HCT116 (cell line): ENCODE data around the gene CHRNA4. TPM values are rescaled to one million over a fixed set of nuclear protein-coding genes. Genes with fewer than 3 reads are reported as not detected.

Source experiments
- ATAC-seq: fragments of 200-7000 bp; cut with Tn5 transposase; 2 replicates; pipeline ENCODE4 v1.9.1; 2020; ENCODE audit warnings: mild to moderate bottlenecking, moderate library complexity
- BruUV-seq: library from RNA; stranded (reverse); fragments of 400-500 nt; replicated peaks from 2 replicates; lab custom pipeline; 2021; lab: Mats Ljungman, UMichigan
- CTCF ChIA-PET: fragments of 300-600 bp; sonication (Branson Sonifier 250); formaldehyde crosslinking; loops from one replicate; lab custom pipeline; 2021; ENCODE audit warnings: antibody characterized with exemption; lab: Charles Lee
- POLR2A ChIA-PET: fragments of 300-600, 350-600 bp; sonication (Branson Sonifier 250); formaldehyde crosslinking; loops from one replicate; lab custom pipeline; 2021; ENCODE audit warnings: antibody characterized with exemption; lab: Charles Lee
- RAD21 ChIA-PET, 2 experiments: fragments of 300-600 bp; sonication (Branson Sonifier 250); formaldehyde crosslinking; loops; one replicate each; lab custom pipeline; 2023; ENCODE audit warnings: low total read pairs in 2 of 2; ENCODE audit not compliant: uncharacterized antibody in 2 of 2, unreplicated experiment in 2 of 2, low non-redundant PET in 1 of 2; lab: Charles Lee
- DNase-seq: peaks from one replicate; pipeline ENCODE4 v3.0.0-alpha.2; 2010; ENCODE audit warnings: low read depth, low spot score
- H2AFZ ChIP-seq: fragments of 200-600 bp; shearing (Covaris generic), sonication (generic); 2 replicates; pipeline ENCODE4 v1.6.1; 2017; ENCODE audit warnings: low read depth, mixed run types, mixed read lengths, antibody characterized with exemption, low read length; ENCODE audit not compliant: poor library complexity, severe bottlenecking
- H3K27ac ChIP-seq: 2 replicates; pipeline ENCODE4 v1.5.1; 2012; ENCODE audit warnings: low read depth, low read length
- H3K27me3 ChIP-seq: fragments of 200-600 bp; sonication (generic); 2 replicates; pipeline ENCODE4 v1.6.1; 2016; ENCODE audit warnings: mixed run types, low read length, mixed read lengths; ENCODE audit not compliant: insufficient read depth
- H3K36me3 ChIP-seq, 2 experiments: fragments of 200-500 bp in 1 of 2; fragments of 200-600 bp in 1 of 2; sonication (Bioruptor generic) in 1 of 2; sonication (generic) in 1 of 2; 2 replicates each; pipeline versions ENCODE4 v1.5.1 to v1.6.1; 2014 to 2016; ENCODE audit warnings: low read length in 2 of 2, inconsistent platforms in 1 of 2, mixed read lengths in 1 of 2, mixed run types in 1 of 2; ENCODE audit not compliant: insufficient read depth in 2 of 2, control insufficient read depth in 1 of 2
- H3K4me1 ChIP-seq, 2 experiments: fragments of 200-600 bp in 1 of 2; sonication (generic) in 1 of 2; 2 replicates each; pipeline versions ENCODE4 v1.5.1 to v1.6.1; 2012 to 2017; ENCODE audit warnings: low read length in 2 of 2, inconsistent platforms in 1 of 2, mild to moderate bottlenecking in 1 of 2, mixed read lengths in 1 of 2, mixed run types in 1 of 2, moderate library complexity in 1 of 2; ENCODE audit not compliant: insufficient read depth in 2 of 2, control insufficient read depth in 1 of 2
- H3K4me2 ChIP-seq: fragments of 200-600 bp; sonication (generic); 2 replicates; pipeline ENCODE4 v1.6.1; 2017; ENCODE audit warnings: mixed run types, low read length, mixed read lengths
- H3K4me3 ChIP-seq, 2 experiments: fragments of 200-600 bp in 1 of 2; sonication (generic) in 1 of 2; replicated peaks in 1 of 2; 2 replicates each; pipeline ENCODE4 v1.5.1; 2011 to 2016; ENCODE audit warnings: low read length in 2 of 2, control low read depth in 1 of 2, low read depth in 1 of 2, mild to moderate bottlenecking in 1 of 2, mixed read lengths in 1 of 2, mixed run types in 1 of 2
- H3K79me2 ChIP-seq: fragments of 200-600 bp; sonication (generic); 2 replicates; pipeline ENCODE4 v1.6.1; 2017; ENCODE audit warnings: mild to moderate bottlenecking, mixed run types, low read length, moderate library complexity, mixed read lengths; ENCODE audit not compliant: insufficient read depth
- H3K9ac ChIP-seq: fragments of 200-600 bp; sonication (generic); 2 replicates; pipeline ENCODE4 v1.6.1; 2016; ENCODE audit warnings: low read length, mixed read lengths
- H3K9me2 ChIP-seq: fragments of 200-600 bp; sonication (generic), shearing (Covaris generic); 2 replicates; pipeline ENCODE4 v1.6.1; 2017; ENCODE audit warnings: mixed run types, mild to moderate bottlenecking, moderate library complexity; ENCODE audit not compliant: insufficient read depth
- H3K9me3 ChIP-seq, 2 experiments: fragments of 200-500 bp in 1 of 2; fragments of 200-600 bp in 1 of 2; sonication (Bioruptor generic) in 1 of 2; sonication (generic) in 1 of 2; 2 replicates each; pipeline ENCODE4 v1.6.1; 2014 to 2017; ENCODE audit warnings: low read length in 2 of 2, mixed read lengths in 2 of 2, inconsistent platforms in 1 of 2, low read depth in 1 of 2, mild to moderate bottlenecking in 1 of 2, mixed run types in 1 of 2, moderate library complexity in 1 of 2; ENCODE audit not compliant: control insufficient read depth in 1 of 2, insufficient read depth in 1 of 2
- H4K20me1 ChIP-seq: fragments of 200-600 bp; sonication (generic), shearing (Covaris generic); 2 replicates; pipeline ENCODE4 v1.6.1; 2017; ENCODE audit warnings: mixed run types, mild to moderate bottlenecking, moderate library complexity; ENCODE audit not compliant: insufficient read depth
- ATF3 ChIP-seq: IDR thresholded peaks from 2 replicates; pipeline ENCODE4 v1.6.1; 2012
- CBX3 ChIP-seq: IDR thresholded peaks from 2 replicates; pipeline ENCODE4 v1.6.1; 2012; ENCODE audit warnings: low read depth
- CEBPB ChIP-seq: IDR thresholded peaks from 2 replicates; pipeline ENCODE4 v1.6.1; 2012; ENCODE audit warnings: low read depth
- ELF1 ChIP-seq: IDR thresholded peaks from 2 replicates; pipeline ENCODE4 v1.6.1; 2012; ENCODE audit warnings: low read depth, borderline replicate concordance
- EZH2 ChIP-seq: fragments of 200-600 bp; sonication (generic); IDR thresholded peaks from 2 replicates; pipeline ENCODE4 v1.6.1; 2017; ENCODE audit warnings: antibody characterized with exemption, mixed run types
- JUND ChIP-seq: IDR thresholded peaks from 2 replicates; pipeline ENCODE4 v1.6.1; 2012
- POLR2A ChIP-seq: IDR thresholded peaks from 2 replicates; pipeline ENCODE4 v1.7.0; 2011; ENCODE audit warnings: borderline replicate concordance; ENCODE audit not compliant: insufficient read depth, insufficient read length; ENCODE audit errors: extremely low read depth
- POLR2AphosphoS5 ChIP-seq: IDR thresholded peaks from 2 replicates; pipeline ENCODE4 v1.6.1; 2011; ENCODE audit warnings: mild to moderate bottlenecking, low read depth, low read length, moderate library complexity
- REST ChIP-seq: IDR thresholded peaks from 2 replicates; pipeline ENCODE4 v1.6.1; 2012; ENCODE audit warnings: low read depth
- SIN3A ChIP-seq: IDR thresholded peaks from 2 replicates; pipeline ENCODE4 v1.6.1; 2012; ENCODE audit warnings: low read depth
- SP1 ChIP-seq: IDR thresholded peaks from 2 replicates; pipeline ENCODE4 v1.6.1; 2012; ENCODE audit warnings: low read depth
- SRF ChIP-seq: IDR thresholded peaks from 2 replicates; pipeline ENCODE4 v1.6.1; 2012; ENCODE audit warnings: low read depth
- TCF7L2 ChIP-seq: IDR thresholded peaks from 2 replicates; pipeline ENCODE4 v1.7.0; 2011; ENCODE audit warnings: borderline replicate concordance, inconsistent platforms; ENCODE audit not compliant: insufficient read depth, insufficient read length; ENCODE audit errors: extremely low read depth
- YY1 ChIP-seq: IDR thresholded peaks from 2 replicates; pipeline ENCODE4 v1.6.1; 2011; ENCODE audit warnings: low read length, low read depth, moderate library complexity, mild to moderate bottlenecking; ENCODE audit not compliant: insufficient replicate concordance; ENCODE audit errors: extremely low read depth
- ZNF274 ChIP-seq: fragments of 200-500 bp; sonication (Bioruptor generic); IDR thresholded peaks from 2 replicates; pipeline ENCODE4 v1.6.1; 2014; ENCODE audit warnings: mild to moderate bottlenecking, low read depth, low read length, inconsistent platforms
- intact Hi-C: fragments of 100-400 bp; cut with micrococcal nuclease; formaldehyde crosslinking; loops from 2 replicates; pipeline ENCODE4 v1.10.0; 2022
- total RNA-seq: library from RNA; stranded (reverse); gene quantifications from one replicate; pipeline ENCODE4 v1.2.1, GENCODE V29; 2021; ENCODE audit not compliant: unreplicated experiment
- TF ChIP-seq, protein P1 (sequence below), 3 experiments: fragments of 200-600 bp in 1 of 3; sonication (generic) in 1 of 3; IDR thresholded peaks in 2 of 3; conservative IDR thresholded peaks in 1 of 3; 2 replicates each; pipeline ENCODE4 v1.5.1; 2012 to 2017; ENCODE audit warnings: low read depth in 2 of 3, low read length in 2 of 3, antibody characterized with exemption in 1 of 3, borderline replicate concordance in 1 of 3, control low read depth in 1 of 3, mild to moderate bottlenecking in 1 of 3, mixed read lengths in 1 of 3, mixed run types in 1 of 3, moderate library complexity in 1 of 3; ENCODE audit not compliant: insufficient read depth in 1 of 3
- TF ChIP-seq, protein P2 (sequence below): IDR thresholded peaks from 2 replicates; pipeline ENCODE4 v1.6.1; 2011; ENCODE audit warnings: mild to moderate bottlenecking, low read length, moderate library complexity; ENCODE audit not compliant: insufficient replicate concordance; ENCODE audit errors: extremely low read depth

The CHRNA4 gene
- total RNA-seq, 1 experiment from 2014 or later, result not detected

DNA sequence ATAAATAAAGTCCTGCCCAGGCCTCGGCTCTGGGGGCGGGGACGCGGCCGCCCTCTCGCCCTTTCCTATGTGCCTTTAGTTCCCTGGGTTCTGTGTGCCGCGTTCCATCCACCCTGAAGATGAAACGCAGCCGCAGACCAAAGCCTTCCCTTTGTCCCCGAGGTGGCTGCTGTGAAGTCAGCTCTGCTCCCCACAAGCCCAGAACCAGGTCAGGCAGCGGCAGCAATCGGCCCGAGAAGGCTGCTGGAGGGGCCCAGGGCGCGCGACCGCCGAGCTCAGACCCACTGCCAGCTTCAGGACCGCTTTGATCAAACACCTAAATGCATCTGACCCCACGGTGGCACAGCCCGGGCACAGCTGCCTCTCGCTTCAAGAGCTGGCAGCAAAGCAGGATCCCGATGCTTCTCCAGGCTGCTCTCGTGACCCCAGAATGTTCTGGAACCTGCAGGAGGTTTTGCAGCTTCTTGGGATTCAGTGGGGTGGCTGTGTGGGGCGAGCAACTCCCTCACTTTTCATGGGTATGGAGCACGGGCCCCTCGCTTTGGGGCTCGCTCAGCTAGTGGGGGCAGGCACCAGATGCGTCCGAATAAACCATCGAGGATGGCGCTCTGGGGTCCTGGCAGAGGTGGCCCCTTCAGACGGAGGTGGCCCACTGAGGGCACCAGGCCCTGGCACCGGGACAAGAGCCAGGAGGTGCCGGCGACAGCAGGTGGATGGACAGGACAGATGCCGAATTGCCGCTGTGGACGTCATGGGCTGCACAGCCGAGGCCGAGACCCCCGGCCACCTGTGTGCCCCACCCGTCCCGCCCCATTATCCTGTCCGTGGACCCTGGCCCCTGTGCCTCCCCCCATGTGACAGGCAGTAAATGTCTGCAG is 13.0 kb downstream of the CHRNA4 start:
- Histone ChIP-seq H3K27ac (no peak overlapping the region), H3K36me3 (no peaks in the 10 kb centered on the region), H3K4me1 (no peaks in the 10 kb centered on the region), H3K9me3 (peaks cover 0 to 6% of the 10 kb centered on the region in 2 experiments; a peak in 1 of 4 replicates), H2AFZ (no peak overlapping the region), H3K27me3 (no peaks in the 10 kb centered on the region), H3K4me2 (no peak overlapping the region), H3K9ac (no peak overlapping the region), H3K4me3 (no peak overlapping the region), H3K79me2 (no peaks in the 10 kb centered on the region), H4K20me1 (no peaks in the 10 kb centered on the region), H3K9me2 (no peaks in the 10 kb centered on the region)
- intact Hi-C loops, result no loop called here
- POLR2A ChIA-PET, result no interaction called here
- ATAC-seq (no peak), DNase-seq (no peak)
- CTCF ChIA-PET, result no interaction called here
- RAD21 ChIA-PET, result no interaction called here
- no TSS peak for BruUV-seq
- TF ChIP-seq SRF, result no peak
- no peak for TF ChIP-seq YY1
- TF ChIP-seq POLR2AphosphoS5, result no peak
- TF ChIP-seq EZH2, result no peak
- TF ChIP-seq TCF7L2, result no peak
- no peak for TF ChIP-seq CEBPB
- no peak for TF ChIP-seq ATF3
- no peak for TF ChIP-seq ZNF274
- TF ChIP-seq POLR2A, result no peak
- TF ChIP-seq ELF1, result no peak
- TF ChIP-seq SP1, result no peak
- TF ChIP-seq JUND, result no peak
- TF ChIP-seq, protein P1, sequence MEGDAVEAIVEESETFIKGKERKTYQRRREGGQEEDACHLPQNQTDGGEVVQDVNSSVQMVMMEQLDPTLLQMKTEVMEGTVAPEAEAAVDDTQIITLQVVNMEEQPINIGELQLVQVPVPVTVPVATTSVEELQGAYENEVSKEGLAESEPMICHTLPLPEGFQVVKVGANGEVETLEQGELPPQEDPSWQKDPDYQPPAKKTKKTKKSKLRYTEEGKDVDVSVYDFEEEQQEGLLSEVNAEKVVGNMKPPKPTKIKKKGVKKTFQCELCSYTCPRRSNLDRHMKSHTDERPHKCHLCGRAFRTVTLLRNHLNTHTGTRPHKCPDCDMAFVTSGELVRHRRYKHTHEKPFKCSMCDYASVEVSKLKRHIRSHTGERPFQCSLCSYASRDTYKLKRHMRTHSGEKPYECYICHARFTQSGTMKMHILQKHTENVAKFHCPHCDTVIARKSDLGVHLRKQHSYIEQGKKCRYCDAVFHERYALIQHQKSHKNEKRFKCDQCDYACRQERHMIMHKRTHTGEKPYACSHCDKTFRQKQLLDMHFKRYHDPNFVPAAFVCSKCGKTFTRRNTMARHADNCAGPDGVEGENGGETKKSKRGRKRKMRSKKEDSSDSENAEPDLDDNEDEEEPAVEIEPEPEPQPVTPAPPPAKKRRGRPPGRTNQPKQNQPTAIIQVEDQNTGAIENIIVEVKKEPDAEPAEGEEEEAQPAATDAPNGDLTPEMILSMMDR (IDR thresholded peaks at IDR 0.05 in 2 of 3, conservative IDR thresholded peaks at IDR 0.05 in 1 of 3; ENCODE audit: borderline replicate concordance in 1 of 3, insufficient read depth in 1 of 3, low read depth in 2 of 3, low read length in 2 of 3), result no peak
- TF ChIP-seq REST, result no peak
- TF ChIP-seq CBX3, result no peak
- TF ChIP-seq SIN3A, result no peak
- TF ChIP-seq, protein P2, sequence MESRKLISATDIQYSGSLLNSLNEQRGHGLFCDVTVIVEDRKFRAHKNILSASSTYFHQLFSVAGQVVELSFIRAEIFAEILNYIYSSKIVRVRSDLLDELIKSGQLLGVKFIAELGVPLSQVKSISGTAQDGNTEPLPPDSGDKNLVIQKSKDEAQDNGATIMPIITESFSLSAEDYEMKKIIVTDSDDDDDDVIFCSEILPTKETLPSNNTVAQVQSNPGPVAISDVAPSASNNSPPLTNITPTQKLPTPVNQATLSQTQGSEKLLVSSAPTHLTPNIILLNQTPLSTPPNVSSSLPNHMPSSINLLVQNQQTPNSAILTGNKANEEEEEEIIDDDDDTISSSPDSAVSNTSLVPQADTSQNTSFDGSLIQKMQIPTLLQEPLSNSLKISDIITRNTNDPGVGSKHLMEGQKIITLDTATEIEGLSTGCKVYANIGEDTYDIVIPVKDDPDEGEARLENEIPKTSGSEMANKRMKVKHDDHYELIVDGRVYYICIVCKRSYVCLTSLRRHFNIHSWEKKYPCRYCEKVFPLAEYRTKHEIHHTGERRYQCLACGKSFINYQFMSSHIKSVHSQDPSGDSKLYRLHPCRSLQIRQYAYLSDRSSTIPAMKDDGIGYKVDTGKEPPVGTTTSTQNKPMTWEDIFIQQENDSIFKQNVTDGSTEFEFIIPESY, result no peak
